ENCODE measurements around the gene SVBP. TPM values are rescaled to one million over a fixed set of nuclear protein-coding genes. Genes with fewer than 3 reads are reported as not detected.

The SVBP gene
- total and polyA plus RNA-seq, 2 donors: 65.1 to 65.9 TPM

- Histone ChIP-seq H3K27me3 (ENCODE audit: control insufficient read depth in 2 of 2, insufficient read depth in 1 of 2, low read length in 1 of 2) (no peaks in the 10 kb centered on the region), H3K36me3 (ENCODE audit: control insufficient read depth in 2 of 2, insufficient read depth in 2 of 2, low read length in 1 of 2) (peaks cover 5 to 21% of the 10 kb centered on the region in 2 donors), H3K27ac (ENCODE audit: low read depth in 1 of 2, low read length in 1 of 2) (no peak overlapping the region), H3K9me3 (ENCODE audit: control insufficient read depth in 2 of 2, insufficient read depth in 1 of 2, low read length in 1 of 2) (no peaks in the 10 kb centered on the region), H3K4me1 (ENCODE audit: control insufficient read depth in 2 of 2, insufficient read depth in 2 of 2, low read length in 2 of 2) (peaks cover 18 to 21% of the 10 kb centered on the region in 2 donors), H3K4me3 (ENCODE audit: low read length in 2 of 2) (peak overlapping the region; percentile 68 to 87)
- 14% methylated on average over 10 of the region's 10 CpGs for WGBS
- peak in 1 of 9 donors; percentile 10 for DNase-seq (ENCODE audit: low read depth in 6 of 9, low spot score in 9 of 9)
These were observed 28.7 kb upstream of the SVBP start for GRCh38 chr1:42845866-42846256.

GRCh38 chr1:42845193-42845592 lies 28.0 kb upstream of the SVBP start:
- Histone ChIP-seq H3K27me3 (ENCODE audit: control insufficient read depth in 2 of 2, insufficient read depth in 1 of 2, low read length in 1 of 2) (no peaks in the 10 kb centered on the region), H3K36me3 (ENCODE audit: control insufficient read depth in 2 of 2, insufficient read depth in 2 of 2, low read length in 1 of 2) (peaks cover 4 to 14% of the 10 kb centered on the region in 2 donors), H3K27ac (ENCODE audit: low read depth in 1 of 2, low read length in 1 of 2) (no peak overlapping the region), H3K4me1 (ENCODE audit: control insufficient read depth in 2 of 2, insufficient read depth in 2 of 2, low read length in 2 of 2) (peaks cover 18 to 21% of the 10 kb centered on the region in 2 donors), H3K9me3 (ENCODE audit: control insufficient read depth in 2 of 2, insufficient read depth in 1 of 2, low read length in 1 of 2) (no peaks in the 10 kb centered on the region), H3K4me3 (ENCODE audit: low read length in 2 of 2) (no peak overlapping the region)
- DNase-seq (ENCODE audit: low read depth in 6 of 9, low spot score in 9 of 9): no peak
- 85% methylated on average over 1 of the region's 1 CpG for WGBS

GRCh38 chr1:42844592-42845140 lies 27.5 kb upstream of the SVBP start:
- WGBS: 98% methylated on average over 4 of the region's 4 CpGs

GRCh38 chr1:42841440-42842147 lies 24.4 kb upstream of the SVBP start:
- Histone ChIP-seq H3K9me3 (ENCODE audit: control insufficient read depth in 2 of 2, insufficient read depth in 1 of 2, low read length in 1 of 2) (no peaks in the 10 kb centered on the region), H3K27ac (ENCODE audit: low read depth in 1 of 2, low read length in 1 of 2) (no peak overlapping the region), H3K27me3 (ENCODE audit: control insufficient read depth in 2 of 2, insufficient read depth in 1 of 2, low read length in 1 of 2) (no peaks in the 10 kb centered on the region), H3K4me1 (ENCODE audit: control insufficient read depth in 2 of 2, insufficient read depth in 2 of 2, low read length in 2 of 2) (peaks cover 6 to 7% of the 10 kb centered on the region in 2 donors), H3K36me3 (ENCODE audit: control insufficient read depth in 2 of 2, insufficient read depth in 2 of 2, low read length in 1 of 2) (peaks cover 0 to 3% of the 10 kb centered on the region in 2 donors), H3K4me3 (ENCODE audit: low read length in 2 of 2) (no peak overlapping the region)
- DNase-seq (ENCODE audit: low read depth in 6 of 9, low spot score in 9 of 9): no peak
- 97% methylated on average over 2 of the region's 2 CpGs for WGBS

More at GRCh38 chr1:42844592-42845140, 27.5 kb upstream of the SVBP start:
- H3K27ac ChIP-seq (ENCODE audit: low read depth in 1 of 2, low read length in 1 of 2): no peak overlapping the region
- no peak overlapping the region for H3K4me3 ChIP-seq (ENCODE audit: low read length in 2 of 2)
- peaks cover 3 to 9% of the 10 kb centered on the region in 2 donors for H3K36me3 ChIP-seq (ENCODE audit: control insufficient read depth in 2 of 2, insufficient read depth in 2 of 2, low read length in 1 of 2)
- H3K4me1 ChIP-seq (ENCODE audit: control insufficient read depth in 2 of 2, insufficient read depth in 2 of 2, low read length in 2 of 2): peaks cover 18 to 21% of the 10 kb centered on the region in 2 donors
- no peak for DNase-seq (ENCODE audit: low read depth in 6 of 9, low spot score in 9 of 9)
- H3K27me3 ChIP-seq (ENCODE audit: control insufficient read depth in 2 of 2, insufficient read depth in 1 of 2, low read length in 1 of 2): no peaks in the 10 kb centered on the region
- H3K9me3 ChIP-seq (ENCODE audit: control insufficient read depth in 2 of 2, insufficient read depth in 1 of 2, low read length in 1 of 2): no peaks in the 10 kb centered on the region

GRCh38 chr1:42841010-42841409 lies 23.8 kb upstream of the SVBP start:
- DNase-seq (ENCODE audit: low read depth in 6 of 9, low spot score in 9 of 9): no peak
- Histone ChIP-seq H3K27ac (ENCODE audit: low read depth in 1 of 2, low read length in 1 of 2) (no peak overlapping the region), H3K27me3 (ENCODE audit: control insufficient read depth in 2 of 2, insufficient read depth in 1 of 2, low read length in 1 of 2) (no peaks in the 10 kb centered on the region), H3K9me3 (ENCODE audit: control insufficient read depth in 2 of 2, insufficient read depth in 1 of 2, low read length in 1 of 2) (no peaks in the 10 kb centered on the region), H3K4me3 (ENCODE audit: low read length in 2 of 2) (no peak overlapping the region), H3K36me3 (ENCODE audit: control insufficient read depth in 2 of 2, insufficient read depth in 2 of 2, low read length in 1 of 2) (peaks cover 0 to 3% of the 10 kb centered on the region in 2 donors), H3K4me1 (ENCODE audit: control insufficient read depth in 2 of 2, insufficient read depth in 2 of 2, low read length in 2 of 2) (peaks cover 5% of the 10 kb centered on the region in 2 donors)
- WGBS: 94% methylated on average over 3 of the region's 3 CpGs

GRCh38 chr1:42838482-42839190 lies 21.4 kb upstream of the SVBP start:
- no peak for DNase-seq (ENCODE audit: low read depth in 6 of 9, low spot score in 9 of 9)
- WGBS: 92% methylated on average over 7 of the region's 7 CpGs

GRCh38 chr1:42837709-42838108 lies 20.5 kb upstream of the SVBP start:
- WGBS: 78% methylated on average over 3 of the region's 3 CpGs
- Histone ChIP-seq H3K27me3 (ENCODE audit: control insufficient read depth in 2 of 2, insufficient read depth in 1 of 2, low read length in 1 of 2) (no peaks in the 10 kb centered on the region), H3K36me3 (ENCODE audit: control insufficient read depth in 2 of 2, insufficient read depth in 2 of 2, low read length in 1 of 2) (peaks cover 0 to 2% of the 10 kb centered on the region in 2 donors), H3K9me3 (ENCODE audit: control insufficient read depth in 2 of 2, insufficient read depth in 1 of 2, low read length in 1 of 2) (no peaks in the 10 kb centered on the region), H3K4me3 (ENCODE audit: low read length in 2 of 2) (no peak overlapping the region), H3K4me1 (ENCODE audit: control insufficient read depth in 2 of 2, insufficient read depth in 2 of 2, low read length in 2 of 2) (no peaks in the 10 kb centered on the region), H3K27ac (ENCODE audit: low read depth in 1 of 2, low read length in 1 of 2) (no peak overlapping the region)
- DNase-seq (ENCODE audit: low read depth in 6 of 9, low spot score in 9 of 9): no peak

More at GRCh38 chr1:42838482-42839190, 21.4 kb upstream of the SVBP start:
- Histone ChIP-seq H3K27ac (ENCODE audit: low read depth in 1 of 2, low read length in 1 of 2) (no peak overlapping the region), H3K27me3 (ENCODE audit: control insufficient read depth in 2 of 2, insufficient read depth in 1 of 2, low read length in 1 of 2) (no peaks in the 10 kb centered on the region), H3K4me1 (ENCODE audit: control insufficient read depth in 2 of 2, insufficient read depth in 2 of 2, low read length in 2 of 2) (no peaks in the 10 kb centered on the region), H3K4me3 (ENCODE audit: low read length in 2 of 2) (no peak overlapping the region), H3K9me3 (ENCODE audit: control insufficient read depth in 2 of 2, insufficient read depth in 1 of 2, low read length in 1 of 2) (no peaks in the 10 kb centered on the region), H3K36me3 (ENCODE audit: control insufficient read depth in 2 of 2, insufficient read depth in 2 of 2, low read length in 1 of 2) (peaks cover 0 to 3% of the 10 kb centered on the region in 2 donors)

- no peak for DNase-seq (ENCODE audit: low read depth in 6 of 9, low spot score in 9 of 9)
- H3K27ac ChIP-seq (ENCODE audit: low read depth in 1 of 2, low read length in 1 of 2): no peak overlapping the region
- 99% methylated on average over 2 of the region's 2 CpGs for WGBS
- no peaks in the 10 kb centered on the region for H3K36me3 ChIP-seq (ENCODE audit: control insufficient read depth in 2 of 2, insufficient read depth in 2 of 2, low read length in 1 of 2)
- no peak overlapping the region for H3K4me3 ChIP-seq (ENCODE audit: low read length in 2 of 2)
- H3K4me1 ChIP-seq (ENCODE audit: control insufficient read depth in 2 of 2, insufficient read depth in 2 of 2, low read length in 2 of 2): no peaks in the 10 kb centered on the region
- no peaks in the 10 kb centered on the region for H3K27me3 ChIP-seq (ENCODE audit: control insufficient read depth in 2 of 2, insufficient read depth in 1 of 2, low read length in 1 of 2)
- H3K9me3 ChIP-seq (ENCODE audit: control insufficient read depth in 2 of 2, insufficient read depth in 1 of 2, low read length in 1 of 2): no peaks in the 10 kb centered on the region
These were observed 18.2 kb upstream of the SVBP start for GRCh38 chr1:42835422-42835821.

GRCh38 chr1:42834803-42835202 lies 17.6 kb upstream of the SVBP start:
- WGBS: 97% methylated on average over 5 of the region's 5 CpGs

More at GRCh38 chr1:42834803-42835202, 17.6 kb upstream of the SVBP start:
- Histone ChIP-seq H3K4me1 (ENCODE audit: control insufficient read depth in 2 of 2, insufficient read depth in 2 of 2, low read length in 2 of 2) (no peaks in the 10 kb centered on the region), H3K36me3 (ENCODE audit: control insufficient read depth in 2 of 2, insufficient read depth in 2 of 2, low read length in 1 of 2) (no peaks in the 10 kb centered on the region), H3K9me3 (ENCODE audit: control insufficient read depth in 2 of 2, insufficient read depth in 1 of 2, low read length in 1 of 2) (no peaks in the 10 kb centered on the region), H3K27ac (ENCODE audit: low read depth in 1 of 2, low read length in 1 of 2) (no peak overlapping the region), H3K27me3 (ENCODE audit: control insufficient read depth in 2 of 2, insufficient read depth in 1 of 2, low read length in 1 of 2) (no peaks in the 10 kb centered on the region), H3K4me3 (ENCODE audit: low read length in 2 of 2) (no peak overlapping the region)
- DNase-seq (ENCODE audit: low read depth in 6 of 9, low spot score in 9 of 9): no peak
